MM.1S (cell line): ENCODE measurements around the gene EXOC1.

ENCODE experiments used
- EZH2 ChIP-seq: fragments of 300-600 bp; sonication (generic); optimal IDR thresholded peaks from 2 replicates; pipeline ENCODE3; 2017; ENCODE audit warnings: low read depth, mild to moderate bottlenecking, antibody characterized with exemption, low read length, mixed read lengths
- TF ChIP-seq, protein P1 (sequence below): fragments of 300-600 bp; sonication (generic); IDR thresholded peaks from 2 replicates; pipeline ENCODE4 v1.5.1; 2016; ENCODE audit warnings: antibody characterized with exemption, low read length, mixed read lengths

DNA sequence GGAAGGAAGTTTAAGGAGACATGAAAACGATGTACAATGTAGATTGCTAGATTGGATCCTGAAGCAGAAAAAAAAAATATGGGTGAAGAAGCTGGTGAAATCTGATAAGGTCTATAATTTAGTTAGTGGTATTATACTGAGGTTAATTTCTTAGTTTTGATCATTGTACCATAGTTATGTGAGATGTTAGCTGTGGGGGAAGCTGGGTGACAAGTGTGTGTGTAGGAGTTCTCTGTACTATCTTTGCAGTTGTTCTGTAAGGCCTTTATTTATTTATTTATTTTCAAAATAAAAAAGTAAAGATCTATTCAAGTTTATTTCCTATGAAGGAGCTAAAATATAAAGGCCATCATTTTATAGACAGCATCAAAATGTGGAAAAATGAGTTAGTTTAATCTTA lies 12.5 kb upstream of the EXOC1 start:
- TF ChIP-seq, protein P1, sequence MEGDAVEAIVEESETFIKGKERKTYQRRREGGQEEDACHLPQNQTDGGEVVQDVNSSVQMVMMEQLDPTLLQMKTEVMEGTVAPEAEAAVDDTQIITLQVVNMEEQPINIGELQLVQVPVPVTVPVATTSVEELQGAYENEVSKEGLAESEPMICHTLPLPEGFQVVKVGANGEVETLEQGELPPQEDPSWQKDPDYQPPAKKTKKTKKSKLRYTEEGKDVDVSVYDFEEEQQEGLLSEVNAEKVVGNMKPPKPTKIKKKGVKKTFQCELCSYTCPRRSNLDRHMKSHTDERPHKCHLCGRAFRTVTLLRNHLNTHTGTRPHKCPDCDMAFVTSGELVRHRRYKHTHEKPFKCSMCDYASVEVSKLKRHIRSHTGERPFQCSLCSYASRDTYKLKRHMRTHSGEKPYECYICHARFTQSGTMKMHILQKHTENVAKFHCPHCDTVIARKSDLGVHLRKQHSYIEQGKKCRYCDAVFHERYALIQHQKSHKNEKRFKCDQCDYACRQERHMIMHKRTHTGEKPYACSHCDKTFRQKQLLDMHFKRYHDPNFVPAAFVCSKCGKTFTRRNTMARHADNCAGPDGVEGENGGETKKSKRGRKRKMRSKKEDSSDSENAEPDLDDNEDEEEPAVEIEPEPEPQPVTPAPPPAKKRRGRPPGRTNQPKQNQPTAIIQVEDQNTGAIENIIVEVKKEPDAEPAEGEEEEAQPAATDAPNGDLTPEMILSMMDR: no peak
- TF ChIP-seq EZH2: no peak
